NCI-H128 (cell line): Measurements from ENCODE around the gene SENP3.
A peak's percentile ranks its signal among the peaks of the same experiment; 100 is the strongest.

Experiments
- DNase-seq: peaks from one replicate; lab custom pipeline; 2025; ENCODE audit not compliant: unreplicated experiment; lab: John Stamatoyannopoulos, UW

Gene SENP3

GRCh38 chr17:7555320-7555948 lies 6.3 kb upstream of the SENP3 start:
- no peak for DNase-seq

GRCh38 chr17:7556627-7557026 lies 5.1 kb upstream of the SENP3 start:
- DNase-seq = no peak

DNA sequence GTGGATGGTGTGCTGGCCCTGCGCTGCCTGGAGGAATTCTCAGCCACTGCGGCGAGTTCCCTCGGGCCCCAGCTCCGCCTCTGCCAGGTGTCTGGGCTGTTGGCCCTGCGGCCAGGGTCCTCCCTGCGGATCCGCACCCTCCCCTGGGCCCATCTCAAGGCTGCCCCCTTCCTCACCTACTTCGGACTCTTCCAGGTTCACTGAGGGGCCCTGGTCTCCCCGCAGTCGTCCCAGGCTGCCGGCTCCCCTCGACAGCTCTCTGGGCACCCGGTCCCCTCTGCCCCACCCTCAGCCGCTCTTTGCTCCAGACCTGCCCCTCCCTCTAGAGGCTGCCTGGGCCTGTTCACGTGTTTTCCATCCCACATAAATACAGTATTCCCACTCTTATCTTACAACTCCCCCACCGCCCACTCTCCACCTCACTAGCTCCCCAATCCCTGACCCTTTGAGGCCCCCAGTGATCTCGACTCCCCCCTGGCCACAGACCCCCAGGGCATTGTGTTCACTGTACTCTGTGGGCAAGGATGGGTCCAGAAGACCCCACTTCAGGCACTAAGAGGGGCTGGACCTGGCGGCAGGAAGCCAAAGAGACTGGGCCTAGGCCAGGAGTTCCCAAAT lies 4.5 kb upstream of the SENP3 start:
- DNase-seq = no peak

DNA sequence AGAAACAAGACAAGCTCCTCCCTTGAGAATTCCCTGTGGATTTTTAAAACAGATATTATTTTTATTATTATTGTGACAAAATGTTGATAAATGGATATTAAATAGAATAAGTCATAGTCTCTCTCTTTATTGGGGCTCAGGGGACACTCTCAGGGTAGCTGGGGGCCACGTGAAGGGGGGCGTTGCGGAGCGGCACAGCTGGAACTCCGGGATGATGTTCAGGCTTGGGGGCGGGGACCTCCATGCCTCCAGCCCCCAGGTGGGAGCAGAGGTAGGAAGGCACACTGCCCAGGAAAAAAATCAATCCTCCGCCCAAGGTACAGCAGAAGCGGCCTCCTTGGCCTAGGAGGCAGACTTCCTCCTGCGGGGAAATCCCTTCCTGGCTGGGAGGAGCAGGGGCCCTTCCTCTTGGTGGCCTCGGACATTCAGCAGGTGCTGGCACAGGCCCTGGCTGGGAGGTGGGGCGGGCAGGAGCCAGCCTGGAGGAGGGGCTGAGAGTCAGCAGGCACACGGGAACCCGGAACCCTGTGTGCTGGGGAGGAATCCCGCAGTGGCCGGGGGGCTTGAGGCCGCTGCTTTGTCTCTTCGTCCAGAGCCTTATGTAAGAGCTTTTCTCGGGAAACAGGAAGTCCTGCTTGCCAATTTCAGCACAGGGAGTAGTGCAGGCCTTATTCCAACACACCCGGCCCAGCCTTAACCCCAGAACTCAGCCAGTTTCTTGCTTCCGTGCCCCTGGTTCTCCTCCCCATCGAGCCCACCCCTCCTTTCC lies 3.8 kb upstream of the SENP3 start:
- no peak for DNase-seq

- no peak for DNase-seq
Measured at GRCh38 chr17:7558544-7559319, 3.0 kb upstream of the SENP3 start, which contains the start of gene TNFSF13. TNFSF13 (plus strand) TSS chr17:7558750; CDS start chr17:7559040, 290 bp downstream.

- DNase-seq = no peak
Measured at GRCh38 chr17:7559320-7560171, 2.2 kb upstream of the SENP3 start.

DNA sequence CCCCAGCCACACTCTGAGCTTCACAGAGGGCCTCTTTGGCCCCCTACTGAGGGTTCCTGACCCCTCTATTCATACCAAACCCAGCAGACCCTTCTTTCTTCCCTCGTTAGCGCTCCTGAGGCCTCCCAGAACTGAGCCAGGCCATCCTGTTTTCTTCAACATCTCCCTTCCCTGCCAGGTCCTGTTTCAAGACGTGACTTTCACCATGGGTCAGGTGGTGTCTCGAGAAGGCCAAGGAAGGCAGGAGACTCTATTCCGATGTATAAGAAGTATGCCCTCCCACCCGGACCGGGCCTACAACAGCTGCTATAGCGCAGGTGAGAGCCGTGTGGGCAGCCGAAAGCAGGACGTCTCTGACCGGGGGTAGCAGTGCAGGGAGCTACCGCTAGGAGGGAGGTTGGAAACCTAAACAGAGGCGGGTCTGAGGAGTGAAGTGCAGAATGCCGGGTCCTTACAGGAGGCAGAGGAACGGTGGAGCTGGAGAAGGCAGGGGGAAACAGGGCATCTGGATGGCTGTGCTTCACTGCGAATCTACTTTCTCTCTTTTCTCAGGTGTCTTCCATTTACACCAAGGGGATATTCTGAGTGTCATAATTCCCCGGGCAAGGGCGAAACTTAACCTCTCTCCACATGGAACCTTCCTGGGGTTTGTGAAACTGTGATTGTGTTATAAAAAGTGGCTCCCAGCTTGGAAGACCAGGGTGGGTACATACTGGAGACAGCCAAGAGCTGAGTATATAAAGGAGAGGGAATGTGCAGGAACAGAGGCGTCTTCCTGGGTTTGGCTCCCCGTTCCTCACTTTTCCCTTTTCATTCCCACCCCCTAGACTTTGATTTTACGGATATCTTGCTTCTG lies 1.3 kb upstream of the SENP3 start:
- DNase-seq = no peak

- DNase-seq = peak; percentile 53
Measured at GRCh38 chr17:7561028-7561575, 617 bp upstream of the SENP3 start.

DNA sequence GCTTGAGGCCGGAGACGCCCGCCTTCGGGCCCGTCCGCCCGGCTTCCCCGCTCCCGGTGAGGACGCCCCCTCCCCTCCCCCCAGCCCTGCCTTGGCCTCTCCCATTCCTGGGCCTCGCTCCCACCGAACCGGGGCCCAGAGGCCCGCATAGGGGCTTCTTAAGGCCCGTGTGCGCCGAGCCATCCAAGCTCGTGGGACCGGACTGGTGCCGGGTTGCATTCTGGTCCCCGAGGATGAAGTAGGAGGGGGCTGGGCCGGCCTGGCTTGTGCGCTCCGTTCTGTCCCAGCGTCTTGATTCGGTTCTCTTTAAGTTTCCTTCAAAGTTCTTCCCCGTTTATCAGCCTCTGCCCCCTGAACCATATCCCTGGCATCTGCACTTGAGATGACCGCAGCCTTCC lies 488 bp downstream of the SENP3 start:
- DNase-seq = no peak

- DNase-seq = no peak
Measured at GRCh38 chr17:7563115-7563869, 1.6 kb downstream of the SENP3 start.

GRCh38 chr17:7569571-7569970 lies 7.9 kb downstream of the SENP3 start:
- DNase-seq = no peak

GRCh38 chr17:7570351-7570750 lies 8.6 kb downstream of the SENP3 start:
- no peak for DNase-seq

GRCh38 chr17:7572338-7572587 lies 10.5 kb downstream of the SENP3 start:
- DNase-seq = no peak

DNA sequence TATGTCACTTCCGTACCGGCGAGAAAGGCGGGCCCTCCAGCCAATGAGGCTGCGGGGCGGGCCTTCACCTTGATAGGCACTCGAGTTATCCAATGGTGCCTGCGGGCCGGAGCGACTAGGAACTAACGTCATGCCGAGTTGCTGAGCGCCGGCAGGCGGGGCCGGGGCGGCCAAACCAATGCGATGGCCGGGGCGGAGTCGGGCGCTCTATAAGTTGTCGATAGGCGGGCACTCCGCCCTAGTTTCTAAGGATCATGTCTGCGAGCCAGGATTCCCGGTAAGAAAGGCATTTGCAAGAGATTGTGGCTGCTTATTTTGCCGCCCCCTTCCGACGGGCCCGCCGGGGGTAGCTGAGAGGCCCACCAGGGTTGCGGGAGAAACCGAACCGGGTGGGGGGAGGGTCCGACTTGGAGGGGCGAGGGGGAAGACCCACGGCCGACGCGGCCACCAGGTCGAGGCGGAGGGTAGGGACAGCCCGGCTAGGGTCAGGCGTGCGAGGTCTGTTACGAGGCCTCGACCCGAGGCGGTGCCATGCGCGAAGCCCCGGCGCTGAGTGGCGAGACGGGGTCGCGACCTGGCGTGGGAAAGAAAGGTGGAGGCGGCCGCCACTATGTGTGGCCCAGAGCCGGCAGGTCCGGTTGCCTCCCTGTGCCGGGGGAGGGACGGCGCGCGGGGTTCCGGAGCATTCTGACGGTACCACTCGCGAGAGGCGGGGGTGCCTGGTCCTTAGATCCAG lies 11.0 kb downstream of the SENP3 start:
- DNase-seq = peak; percentile 95

DNA sequence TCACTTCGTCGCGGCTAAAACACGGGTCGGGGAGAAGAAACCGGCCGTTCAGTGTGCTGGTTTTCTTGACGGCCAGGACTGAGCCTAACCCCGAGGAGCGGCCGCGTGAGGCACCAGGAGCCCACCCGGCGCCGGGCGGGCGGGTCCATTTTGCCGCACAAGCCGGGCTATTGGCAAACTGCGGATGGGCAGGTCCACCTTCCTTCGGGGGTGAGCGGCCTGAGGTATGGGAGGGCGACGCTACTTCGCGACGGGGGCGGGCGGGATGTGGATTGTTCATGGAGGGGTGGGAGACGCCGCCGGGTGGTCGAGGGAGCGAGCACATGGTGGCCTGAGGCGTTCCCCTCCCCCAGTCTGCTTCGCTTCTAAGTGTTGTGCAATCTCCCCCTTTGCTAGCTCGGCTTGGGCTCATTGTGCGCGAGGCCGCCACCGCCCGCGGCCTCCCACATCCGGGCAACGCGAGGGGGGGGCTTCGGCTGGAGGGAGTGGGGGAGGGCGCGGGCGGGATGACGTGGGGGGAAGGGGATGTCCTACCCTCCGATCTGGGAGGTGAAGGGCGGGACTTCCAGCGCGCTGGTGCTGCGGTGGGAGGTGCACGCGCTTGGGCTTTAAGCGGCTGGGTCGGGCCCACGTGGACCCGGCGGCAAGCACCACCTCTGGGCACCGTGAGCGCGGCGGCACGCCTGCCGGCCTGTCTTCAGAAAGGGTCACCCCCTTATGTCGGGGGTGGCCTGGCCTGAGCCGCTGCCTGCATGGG lies 11.8 kb downstream of the SENP3 start:
- DNase-seq = peak; percentile 48

- no peak for DNase-seq
Measured at GRCh38 chr17:7574176-7574953, 12.6 kb downstream of the SENP3 start.

DNA sequence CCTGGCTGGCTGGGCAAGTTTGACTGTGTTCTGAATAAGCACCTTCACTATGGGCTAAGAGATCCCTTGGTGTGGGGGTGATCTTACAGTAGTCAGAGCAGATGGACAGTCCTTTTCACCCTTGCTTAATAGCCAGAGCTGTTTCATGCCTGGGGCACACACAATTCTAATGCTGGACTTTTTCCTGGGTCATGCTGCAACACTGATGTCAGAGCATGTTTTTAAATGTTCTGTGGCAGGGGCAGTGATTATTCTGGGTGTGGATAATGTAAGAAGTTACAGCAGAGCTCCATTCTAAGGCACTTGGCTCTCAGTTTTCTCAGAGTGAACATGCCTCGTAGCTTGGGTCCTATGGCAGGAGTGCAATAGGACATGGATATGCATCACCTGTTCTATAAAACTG lies 13.8 kb downstream of the SENP3 start:
- no peak for DNase-seq
